ENCODE measurements around the gene CADPS.

The CADPS gene

GRCh38 chr3:62433396-62433795, 441.8 kb downstream of the CADPS start:
- no peak for DNase-seq (ENCODE audit: low spot score)

GRCh38 chr3:62421207-62421606, 454.0 kb downstream of the CADPS start:
- DNase-seq (ENCODE audit: low spot score): peak; percentile 47

DNA sequence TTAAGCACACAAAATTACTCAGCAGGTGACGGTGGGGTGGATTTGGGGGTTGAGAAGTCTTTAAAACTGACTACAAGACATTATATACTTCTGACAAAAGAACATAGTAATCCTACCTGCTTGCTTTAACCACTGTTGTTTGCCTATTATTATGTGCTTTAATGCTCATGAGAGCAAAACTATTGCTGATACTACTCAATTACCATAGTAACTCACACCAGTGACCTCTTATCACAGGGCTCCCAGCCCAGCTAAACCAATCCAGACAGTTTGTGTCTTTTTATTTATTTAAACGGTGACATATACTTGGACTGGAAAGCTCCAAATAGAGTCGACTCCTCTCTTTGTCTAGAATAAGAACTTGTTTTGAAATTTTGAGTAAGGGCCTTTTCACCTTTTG, 459.1 kb downstream of the CADPS start:
- no peak for DNase-seq (ENCODE audit: low spot score)

DNA sequence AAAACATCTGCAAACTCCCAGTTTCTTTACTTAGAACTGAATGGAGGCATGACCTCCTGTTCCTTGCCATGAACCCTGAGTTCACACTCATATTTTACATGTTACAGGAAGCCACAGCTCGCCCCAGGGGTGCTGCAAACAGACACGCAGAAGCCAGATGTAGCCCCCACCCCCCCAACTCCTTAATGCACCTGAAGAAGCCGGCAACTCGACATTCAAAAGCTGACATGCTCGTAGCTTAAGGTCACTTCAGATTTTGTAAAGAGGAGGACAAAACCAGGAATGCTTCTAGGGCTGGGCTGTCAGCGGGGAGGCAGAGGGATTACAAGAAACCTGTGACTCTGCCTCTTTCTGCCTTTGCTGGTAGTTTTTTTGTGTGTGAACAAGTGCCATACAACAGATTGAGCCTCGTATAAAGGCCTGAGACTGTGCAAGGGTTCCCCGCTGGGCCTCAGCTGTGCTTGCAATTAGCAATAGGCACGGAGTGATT, 459.9 kb downstream of the CADPS start:
- no peak for DNase-seq (ENCODE audit: low spot score)

DNA sequence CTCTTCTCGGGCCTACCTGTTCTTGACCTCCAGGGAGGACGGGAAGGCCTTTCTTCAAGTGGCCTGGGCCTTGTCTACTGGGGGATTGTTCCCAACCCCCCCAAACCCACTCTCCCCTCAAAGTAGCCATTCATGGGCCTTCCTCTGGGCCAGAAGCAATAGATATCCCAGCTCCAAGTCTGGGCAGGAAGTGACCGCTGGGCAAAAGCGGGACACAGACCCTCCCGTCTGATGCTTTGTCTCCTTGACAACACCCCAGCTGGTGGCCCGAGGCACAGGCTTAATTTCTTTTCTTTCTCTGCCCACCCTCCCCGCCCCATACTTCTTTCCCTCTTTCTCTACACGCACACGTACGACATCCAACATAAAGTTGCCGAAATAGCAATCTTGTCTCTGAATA, 460.4 kb downstream of the CADPS start:
- no peak for DNase-seq (ENCODE audit: low spot score)

GRCh38 chr3:62413687-62414086, 461.5 kb downstream of the CADPS start:
- DNase-seq (ENCODE audit: low spot score): no peak

- DNase-seq (ENCODE audit: low spot score): no peak
Observed at GRCh38 chr3:62406945-62407344, 468.3 kb downstream of the CADPS start.

DNA sequence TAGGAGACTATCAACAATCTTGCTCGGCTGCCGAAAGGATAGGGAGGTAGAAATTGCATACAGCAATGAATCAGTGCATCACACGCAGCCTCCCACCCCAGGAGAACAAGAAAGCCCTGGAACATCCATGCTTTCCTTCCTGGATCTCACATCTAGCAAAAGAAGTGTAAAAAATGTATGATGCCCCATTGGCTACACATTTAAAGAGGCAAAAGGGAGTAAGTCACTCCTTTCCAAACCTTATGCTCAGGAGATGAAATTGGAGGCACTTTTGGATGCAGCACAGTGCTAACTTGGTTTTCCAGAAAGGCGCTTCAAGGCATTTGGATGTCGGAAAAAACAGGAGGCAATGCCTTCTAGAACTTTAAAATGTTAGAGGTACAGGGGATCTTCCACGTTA, 469.6 kb downstream of the CADPS start:
- no peak for DNase-seq (ENCODE audit: low spot score)

- DNase-seq (ENCODE audit: low spot score): peak; percentile 28
Observed at GRCh38 chr3:62405135-62405534, 470.1 kb downstream of the CADPS start.

GRCh38 chr3:62404321-62404720, 470.9 kb downstream of the CADPS start:
- no peak for DNase-seq (ENCODE audit: low spot score)

DNA sequence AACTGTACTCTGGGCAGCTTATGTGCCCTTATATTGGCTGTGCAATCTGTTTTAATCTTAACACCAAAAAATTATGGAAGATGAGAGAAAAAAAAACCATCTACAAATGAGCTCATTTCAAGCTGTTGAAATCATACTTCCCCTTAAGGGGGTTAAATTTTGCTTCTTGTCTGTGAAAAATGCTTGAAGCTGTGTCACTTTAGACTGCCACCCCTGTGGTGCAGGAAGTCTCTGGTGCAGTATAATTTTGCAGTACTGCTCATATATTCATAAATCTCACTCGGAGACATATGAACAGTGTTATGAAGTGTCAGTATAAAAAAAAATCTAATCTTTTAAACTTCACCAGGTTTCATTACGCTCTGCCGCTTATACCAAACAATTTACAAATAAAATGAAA, 471.5 kb downstream of the CADPS start:
- DNase-seq (ENCODE audit: low spot score): no peak

GRCh38 chr3:62392626-62393292, 482.5 kb downstream of the CADPS start:
- DNase-seq (ENCODE audit: low spot score): no peak

DNA sequence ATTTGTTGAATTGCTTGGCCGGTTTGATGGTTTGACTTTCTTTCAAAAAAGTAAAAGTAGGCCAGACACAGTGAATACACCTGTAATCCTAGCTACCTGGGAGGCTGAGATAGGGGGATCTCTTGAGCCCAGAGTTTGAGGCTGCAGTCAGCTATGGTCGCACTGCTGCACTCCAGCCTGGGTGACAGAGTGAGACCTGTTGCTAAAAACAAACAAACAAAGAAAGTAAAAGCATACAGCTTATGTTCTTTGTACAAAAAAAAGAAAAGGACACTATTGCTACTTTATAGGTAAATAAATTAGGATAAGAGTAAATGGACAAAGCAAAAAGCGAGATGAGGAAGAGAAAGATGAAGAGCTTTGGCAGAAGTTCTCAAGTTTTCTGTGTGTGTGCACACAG, 488.0 kb downstream of the CADPS start:
- DNase-seq (ENCODE audit: low spot score): no peak

DNA sequence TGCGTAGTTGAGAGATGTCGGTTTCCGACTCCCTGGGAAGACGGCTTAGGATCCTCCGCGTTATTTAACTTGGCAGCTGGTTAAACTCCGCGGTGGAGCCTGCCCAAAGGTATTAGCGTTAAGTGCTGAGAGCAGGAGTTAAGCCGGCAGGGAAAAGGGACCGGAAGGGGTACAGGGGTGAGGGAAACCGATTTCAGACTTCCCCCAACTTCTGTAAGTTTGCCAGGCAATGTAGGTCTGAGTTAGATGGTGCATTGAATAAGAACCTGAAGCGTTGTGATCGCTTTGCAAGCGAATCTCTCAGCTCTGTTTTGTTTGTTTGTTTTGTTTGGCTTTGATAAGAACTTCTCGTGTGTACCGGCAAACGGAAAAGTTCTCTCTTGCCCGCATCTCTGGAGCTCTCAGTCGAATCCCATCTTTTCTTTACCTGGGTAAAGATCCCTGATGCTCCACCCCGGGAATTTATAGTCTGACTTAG, 495.9 kb downstream of the CADPS start:
- no peak for DNase-seq (ENCODE audit: low spot score)

DNA sequence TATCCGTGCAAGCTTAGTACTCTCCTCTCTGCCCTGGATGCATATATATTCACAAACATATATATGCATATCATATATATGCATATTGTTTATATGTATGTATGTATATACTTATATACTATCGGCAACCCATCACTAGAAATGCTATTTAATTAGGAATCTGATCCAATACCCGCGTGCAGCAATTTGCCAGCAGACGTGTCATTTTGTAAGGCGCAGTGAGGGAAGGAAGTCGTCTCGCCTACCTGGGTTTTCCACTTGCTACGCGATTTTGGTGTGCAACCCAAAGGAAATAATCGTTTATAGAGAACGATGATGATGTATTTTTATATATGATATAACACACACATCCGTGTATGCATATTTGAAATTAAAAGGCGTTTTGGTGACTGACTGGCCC, 496.3 kb downstream of the CADPS start:
- DNase-seq (ENCODE audit: low spot score): no peak

- no peak for DNase-seq (ENCODE audit: low spot score)
Observed at GRCh38 chr3:62378311-62378789, 496.9 kb downstream of the CADPS start.

DNA sequence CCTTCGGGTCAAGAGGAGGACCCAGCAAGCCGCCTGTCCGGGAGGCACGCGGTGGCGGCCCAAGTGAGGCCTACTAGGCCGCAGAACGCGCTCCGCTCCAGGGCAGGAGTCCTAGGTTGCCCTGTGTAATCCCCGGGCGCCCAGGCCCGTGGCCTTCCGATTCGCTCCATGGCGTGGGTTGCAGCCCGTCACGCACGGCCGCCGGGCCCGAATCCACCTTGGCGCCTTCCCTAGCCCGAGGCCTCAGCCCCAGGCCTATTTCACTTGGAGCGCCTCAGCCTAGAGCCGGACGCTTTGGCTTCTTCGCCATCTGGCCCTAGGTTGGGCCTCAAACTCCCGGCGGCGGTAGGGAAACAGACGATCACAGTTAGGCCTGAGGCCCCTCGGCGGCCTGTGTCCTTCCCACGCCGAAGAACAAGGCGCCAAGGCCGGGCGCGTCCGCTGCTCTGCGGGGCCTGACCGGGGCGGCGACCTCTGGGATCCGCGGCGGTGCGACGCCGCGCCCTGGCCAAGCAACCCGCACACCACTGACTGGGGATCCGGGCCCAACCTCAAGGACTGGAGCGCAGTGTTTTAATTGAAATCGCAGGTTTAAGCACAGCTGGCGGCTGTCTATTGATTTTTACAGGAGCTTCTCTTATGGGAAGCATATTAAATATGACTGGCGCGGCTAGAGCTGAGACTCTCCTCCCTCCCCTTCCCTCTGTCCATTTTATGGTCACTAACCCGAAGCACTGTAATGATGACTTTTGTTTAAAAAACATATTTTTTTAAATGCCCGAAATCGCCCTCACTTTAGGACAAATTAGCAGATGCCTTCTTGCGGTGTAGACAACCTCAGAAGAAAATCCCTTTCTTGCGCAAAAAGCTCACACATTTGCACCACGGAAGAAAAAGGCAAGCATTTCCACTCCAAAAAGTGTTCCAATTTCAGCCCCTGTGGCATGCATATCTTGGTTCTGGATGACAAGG, 498.0 kb downstream of the CADPS start:
- no peak for DNase-seq (ENCODE audit: low spot score)

DNA sequence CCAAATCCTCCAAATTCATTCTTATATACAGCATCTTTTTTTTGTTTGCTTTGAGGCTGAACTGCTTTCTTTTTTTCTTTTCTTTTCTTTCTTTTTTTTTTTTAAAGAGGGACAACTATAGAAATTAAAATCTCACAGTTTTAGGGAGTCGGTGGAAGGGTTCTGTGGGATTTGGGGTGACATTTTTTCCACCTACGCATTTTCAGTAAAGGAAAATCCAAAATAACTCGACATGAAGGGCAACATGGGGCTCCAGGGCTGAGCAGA, 498.8 kb downstream of the CADPS start:
- DNase-seq (ENCODE audit: low spot score): no peak

DNA sequence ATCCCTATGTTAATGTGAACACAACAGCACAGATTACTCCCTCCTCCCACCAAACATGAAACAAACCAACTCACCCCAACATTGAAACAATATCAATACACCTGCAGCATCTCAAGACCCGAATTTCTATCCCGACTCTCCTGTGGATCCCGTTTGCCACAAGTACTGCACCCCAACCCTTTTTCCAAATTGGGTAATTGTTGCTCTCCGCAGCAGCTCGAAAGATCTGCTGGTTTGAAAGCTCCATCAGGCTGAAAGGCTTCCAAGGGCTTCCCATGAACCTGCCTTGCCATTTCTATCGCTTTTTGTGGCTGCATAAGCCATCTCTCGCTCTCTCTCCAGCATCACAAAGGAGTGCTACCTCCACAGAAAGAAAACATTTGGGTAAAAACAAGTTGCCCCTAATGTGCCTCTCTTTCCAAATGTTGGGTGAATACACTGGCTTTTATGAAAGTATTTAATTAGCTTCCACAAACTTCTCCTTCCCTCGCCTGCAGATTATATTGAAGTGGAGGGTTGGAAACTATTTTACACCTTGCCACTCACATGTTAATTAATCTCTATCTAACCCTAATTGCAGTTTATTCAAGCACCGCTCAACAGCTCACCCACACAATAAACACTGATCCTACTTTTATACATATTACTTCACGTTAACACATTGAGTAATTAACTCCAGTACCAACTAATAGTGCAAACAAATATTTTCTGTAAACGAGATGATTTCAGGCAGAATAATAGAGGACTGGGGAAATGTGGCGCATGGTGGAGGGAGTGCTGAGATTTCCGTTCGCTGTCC, 499.4 kb downstream of the CADPS start:
- DNase-seq (ENCODE audit: low spot score): no peak

DNA sequence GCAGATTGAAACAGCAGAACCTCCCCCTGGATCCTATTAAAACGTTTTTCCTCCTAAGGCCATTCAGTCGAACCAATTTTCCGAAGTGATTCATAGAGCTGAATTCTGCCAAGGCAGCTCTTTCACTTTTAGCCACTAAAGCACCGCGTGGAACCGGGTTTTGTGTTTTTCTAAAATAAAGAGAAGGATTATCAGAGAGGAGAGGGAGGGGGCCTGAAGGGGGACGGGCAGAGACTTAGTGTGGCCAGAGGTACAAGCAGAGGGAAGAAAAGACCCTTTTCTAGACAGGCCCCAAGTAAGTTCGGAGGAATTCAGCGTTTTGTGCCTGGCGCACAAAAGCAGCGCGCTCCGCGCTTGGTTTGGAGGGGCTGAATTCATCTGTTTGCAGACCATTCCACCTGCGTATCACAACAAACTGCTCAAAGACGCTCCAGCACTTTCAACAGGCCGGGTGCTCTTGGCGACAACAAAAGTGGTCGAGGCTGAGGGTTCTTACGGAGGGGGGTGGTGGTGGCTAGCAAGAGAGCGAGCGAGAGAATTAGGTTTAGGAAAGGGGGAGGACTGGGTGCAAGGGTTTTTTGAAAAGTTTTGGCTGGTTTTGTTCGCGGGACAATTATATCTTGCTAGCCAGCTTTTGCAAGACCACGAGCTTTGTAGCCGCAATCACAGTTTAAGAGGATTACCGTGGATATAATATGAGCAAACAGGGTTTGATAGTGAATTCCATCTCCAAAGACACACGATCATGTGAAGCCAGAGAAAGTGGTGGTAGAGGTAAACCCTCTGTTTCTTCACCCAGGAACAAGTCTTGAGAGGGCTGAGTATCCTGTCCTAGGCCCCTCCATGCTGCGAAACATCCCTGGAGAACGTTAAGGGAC, 500.6 kb downstream of the CADPS start:
- no peak for DNase-seq (ENCODE audit: low spot score)

GRCh38 chr3:62373714-62374333, 501.4 kb downstream of the CADPS start:
- DNase-seq (ENCODE audit: low spot score): peak; percentile 32
